Stimulated activated CD8-positive, alpha-beta memory T cell treated with anti-CD3 and anti-CD28 coated beads, Interleukin-15, amount 100 ng/mL, for 4 hours (primary cell): ENCODE data around the gene TESK2.
"Not testable (repeated sequence)": the region's sequence is repeated elsewhere in the genome, so short reads cannot be mapped to it uniquely, and the experiment has no call there.

Experiments
- DNase-seq, 2 donors: peaks; one replicate each; pipeline ENCODE4 v3.0.0-alpha.2; 2020; ENCODE audit warnings: low read depth in 2 of 2

The TESK2 gene

DNA sequence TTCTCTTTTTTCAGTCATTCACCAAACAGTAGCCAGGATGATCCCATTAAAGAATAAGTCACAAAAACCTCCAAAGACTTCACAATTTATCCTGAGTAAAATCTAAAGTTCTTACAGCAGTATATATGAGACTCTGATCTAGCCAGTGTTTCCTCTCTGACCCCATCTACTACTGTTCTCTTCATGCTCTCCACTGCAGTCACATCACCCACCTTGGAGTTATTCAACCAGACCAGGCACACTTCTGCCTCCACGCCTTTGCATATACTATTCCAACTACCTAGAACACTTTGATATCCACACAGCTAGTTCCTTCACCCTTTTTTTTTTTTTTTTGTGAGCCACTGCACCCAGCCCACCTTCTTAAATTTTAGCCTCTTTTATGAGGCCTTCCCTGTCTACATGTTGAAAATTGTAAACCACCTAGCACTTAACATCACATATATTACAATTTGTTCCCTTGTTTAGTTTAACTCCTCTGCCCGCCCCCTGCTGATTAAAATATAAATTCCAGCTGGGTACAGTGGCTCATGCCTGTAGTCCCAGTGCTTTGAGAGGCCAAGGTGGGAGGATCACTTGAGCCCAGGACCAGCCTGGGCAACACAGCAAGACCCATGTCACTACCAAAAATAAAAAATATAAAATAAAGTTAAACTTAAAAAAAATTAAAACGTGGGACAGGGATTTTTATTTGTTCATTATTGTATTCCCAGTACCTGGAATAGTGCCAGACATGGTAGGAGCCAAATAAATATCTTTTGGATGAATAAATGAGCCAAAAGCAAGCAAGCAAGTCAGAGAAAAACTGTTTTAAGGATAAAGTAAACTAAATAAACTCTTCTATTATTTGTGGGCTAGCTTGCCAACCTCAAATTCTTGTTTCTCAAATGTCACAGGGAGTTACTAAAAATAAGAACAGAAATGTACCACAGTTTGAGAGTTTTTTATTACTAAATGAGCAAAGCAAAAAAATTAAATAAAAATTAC, 115.6 kb downstream of the TESK2 start:
- no peak for DNase-seq

DNA sequence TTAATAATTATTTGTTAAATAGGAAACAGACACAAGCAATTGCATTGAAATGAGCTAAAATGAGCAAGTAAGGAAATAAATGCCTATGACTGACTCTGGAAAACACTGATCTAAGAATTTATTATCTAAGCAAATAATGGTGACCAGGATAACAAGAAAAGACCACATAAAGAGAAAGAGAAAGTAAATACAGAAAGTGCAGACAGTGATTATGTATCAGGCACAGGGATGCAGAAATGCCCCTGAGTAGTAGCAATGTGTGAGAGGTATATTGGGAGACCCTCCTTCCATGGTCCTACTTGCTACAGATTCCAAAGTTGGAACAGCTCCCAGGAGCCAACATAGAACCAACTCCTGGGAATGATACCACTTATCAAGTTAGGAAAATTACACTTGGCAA, 117.4 kb downstream of the TESK2 start:
- DNase-seq, result no peak

DNA sequence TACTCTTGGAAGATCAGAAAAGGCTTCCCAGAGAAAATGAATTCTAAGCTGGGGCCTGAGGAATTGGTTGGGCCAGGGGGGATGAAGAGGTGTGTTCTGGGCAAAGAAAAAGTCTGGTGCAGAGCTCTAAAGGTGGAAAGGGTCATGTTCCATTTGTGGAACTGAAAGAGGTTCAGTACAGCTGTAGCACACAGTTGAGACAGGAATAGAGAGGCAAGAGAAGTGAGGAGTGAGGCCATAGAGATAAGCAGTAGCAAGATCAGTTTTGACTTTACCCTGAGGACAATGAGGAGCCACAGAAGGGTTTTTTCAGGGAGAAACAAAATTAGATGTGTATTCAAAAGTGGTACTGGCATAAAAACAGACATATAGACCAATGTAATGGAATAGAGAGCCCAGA, 120.4 kb downstream of the TESK2 start:
- DNase-seq, result no peak

DNA sequence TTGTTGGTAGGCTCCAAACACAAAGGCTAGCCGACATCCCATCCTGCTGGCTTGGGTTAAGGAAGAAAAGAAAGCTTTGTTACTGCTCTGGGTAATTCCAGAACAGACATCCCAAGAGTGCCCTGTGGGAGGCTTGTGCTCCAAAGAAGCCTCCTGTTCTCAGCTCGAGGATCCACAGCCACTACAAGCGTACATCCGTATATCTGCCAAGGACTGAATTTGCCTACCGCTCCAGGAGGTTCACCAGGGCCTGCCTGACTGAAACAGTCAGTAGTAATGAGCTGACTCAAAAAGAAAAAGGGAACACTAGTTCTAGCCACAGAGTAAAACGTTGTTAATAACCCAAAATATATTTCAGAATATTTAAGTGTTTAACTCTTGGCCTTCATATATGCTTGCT, 125.9 kb downstream of the TESK2 start:
- DNase-seq, result no peak

DNA sequence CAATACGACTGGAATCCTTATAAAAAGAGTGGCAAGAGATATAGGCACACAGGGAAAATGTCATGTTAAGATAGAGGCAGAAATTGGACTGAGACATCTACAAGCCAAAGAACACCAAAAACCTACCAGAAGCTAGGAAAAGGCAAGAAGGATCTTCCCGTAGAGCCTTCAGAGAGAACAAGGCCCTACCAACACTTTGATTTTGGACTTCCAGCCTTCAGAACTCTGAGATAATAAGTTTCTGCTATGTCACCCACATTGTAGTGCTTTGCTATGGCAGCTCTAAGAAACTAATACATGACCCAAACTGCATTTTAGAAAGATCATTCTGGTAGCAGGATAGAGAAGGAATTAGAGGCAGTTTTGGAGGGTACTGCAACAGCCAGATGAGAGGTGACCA, 126.7 kb downstream of the TESK2 start:
- no peak for DNase-seq

DNA sequence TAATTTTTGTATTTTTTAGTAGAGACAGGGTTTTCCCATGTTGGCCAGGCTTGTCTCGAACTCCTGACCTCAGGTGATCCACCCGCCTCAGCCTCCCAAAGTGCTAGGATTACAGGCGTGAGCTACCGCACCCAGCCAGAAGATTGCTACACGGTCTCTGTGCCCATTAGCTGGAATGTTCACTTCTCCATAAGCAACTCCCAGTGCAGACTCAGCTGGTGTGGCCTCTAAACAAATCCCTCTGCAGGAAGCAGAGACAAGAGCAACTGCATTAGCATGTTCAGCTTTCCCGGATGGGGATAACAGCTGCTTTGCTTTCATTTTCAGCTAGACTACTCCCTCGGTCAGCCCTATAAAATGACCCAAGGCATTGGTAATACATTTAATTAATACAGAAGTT, 130.0 kb downstream of the TESK2 start:
- not testable (repeated sequence) for DNase-seq

DNA sequence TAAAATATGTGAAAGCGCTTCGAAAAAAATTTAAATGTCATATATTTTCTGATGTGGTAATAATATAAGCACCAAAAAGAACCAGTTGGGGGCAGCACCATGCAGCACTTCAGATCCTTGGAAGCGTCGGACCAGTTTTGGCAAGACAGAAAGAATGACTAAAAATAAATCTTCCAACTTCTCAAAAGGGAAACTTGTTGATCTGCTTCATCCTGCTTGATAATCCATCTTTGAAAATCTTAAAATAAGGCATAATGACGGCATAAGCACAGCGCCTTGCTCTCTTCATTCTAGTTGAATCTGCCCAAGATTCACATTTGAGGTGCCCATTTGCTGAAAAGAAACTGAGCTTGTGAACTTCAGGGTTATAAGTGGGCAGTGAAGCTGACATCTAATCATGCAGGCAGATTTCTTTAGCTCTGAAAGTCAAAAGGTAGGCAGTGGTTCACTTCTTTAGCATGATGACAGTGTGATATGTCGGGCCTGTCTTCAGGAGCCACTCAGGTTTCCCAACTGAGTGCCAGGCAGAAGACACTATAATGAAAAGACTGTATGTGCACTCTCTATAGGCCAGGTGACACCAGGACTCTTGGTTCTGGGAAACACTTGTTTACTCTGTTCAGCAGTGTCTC, 131.0 kb downstream of the TESK2 start:
- DNase-seq, result peak in 1 of 2 donors; percentile 18

DNA sequence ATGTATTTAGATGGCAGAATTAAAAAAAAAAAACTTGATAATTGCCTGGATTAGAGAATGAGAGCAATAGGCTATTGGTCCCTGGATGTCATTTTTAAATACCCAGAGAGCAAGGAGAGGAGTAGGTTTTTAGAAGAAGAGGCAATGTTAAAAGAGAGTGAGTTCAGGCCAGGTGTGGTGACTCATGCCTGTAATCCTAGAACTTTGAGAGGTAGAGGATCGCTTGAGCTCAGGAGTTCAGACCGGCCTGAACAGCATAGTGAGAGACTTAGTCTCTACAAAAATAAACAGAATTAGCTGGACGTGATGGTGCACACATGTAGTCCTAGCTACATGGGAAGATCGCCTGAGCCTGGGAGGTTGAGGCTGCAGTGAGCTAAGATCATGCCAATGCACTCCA, 134.8 kb downstream of the TESK2 start:
- DNase-seq, result no peak

DNA sequence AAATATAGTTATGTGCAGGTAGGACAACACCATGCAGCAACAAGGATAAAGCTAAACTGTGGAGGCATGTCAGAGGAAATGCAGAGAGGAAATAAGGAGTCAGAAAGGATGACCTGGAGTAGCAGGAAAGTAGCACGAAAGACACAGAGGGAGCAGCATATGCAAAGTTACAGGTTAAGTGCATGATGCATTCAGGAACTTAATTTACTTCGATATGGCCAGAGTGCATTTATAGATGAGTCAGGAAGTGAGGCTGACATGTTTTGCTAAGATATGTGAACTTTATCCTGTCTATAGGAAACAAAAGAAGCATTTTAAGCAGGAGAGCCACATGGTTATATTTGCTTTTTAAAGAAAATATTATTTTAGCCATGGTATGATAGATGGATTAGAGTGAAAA, 135.3 kb downstream of the TESK2 start:
- no peak for DNase-seq

DNA sequence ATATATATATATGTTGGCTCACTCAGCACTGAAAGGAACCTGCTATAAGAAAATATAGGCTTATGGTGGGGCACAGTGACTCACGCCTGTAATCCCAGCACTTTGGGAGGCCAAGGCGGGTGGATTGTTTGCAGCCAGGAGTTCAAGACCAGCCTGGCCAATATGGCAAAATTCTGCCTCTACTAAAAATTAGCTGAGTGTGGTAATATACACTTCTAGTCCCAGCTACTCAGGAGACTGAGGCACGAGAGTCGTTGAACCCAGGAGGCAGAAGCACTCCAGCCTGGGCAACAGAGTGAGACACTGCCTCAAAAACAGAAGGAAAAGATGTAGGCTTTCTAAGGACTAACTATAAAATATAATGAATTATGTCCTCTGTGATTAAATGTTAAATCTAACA, 136.1 kb downstream of the TESK2 start:
- no peak for DNase-seq

DNA sequence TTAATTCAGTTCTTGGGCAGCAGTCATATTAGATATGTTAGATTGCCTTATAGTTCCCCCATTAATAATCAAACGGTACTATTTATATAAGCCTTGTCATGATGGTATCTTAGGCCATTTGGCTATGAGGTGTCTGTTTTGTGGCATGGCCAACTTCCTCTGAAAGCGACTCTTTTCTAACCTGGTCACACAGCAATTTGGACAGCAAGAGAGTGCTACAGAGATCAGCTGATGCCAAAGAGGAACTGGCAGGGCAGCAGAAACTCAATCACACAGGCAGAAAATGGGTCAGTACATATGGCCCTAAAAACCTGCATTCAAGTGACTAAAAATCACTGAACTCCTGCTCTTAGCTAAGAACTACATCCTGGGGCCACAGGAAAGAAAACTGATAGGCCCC, 137.3 kb downstream of the TESK2 start:
- DNase-seq, result no peak

DNA sequence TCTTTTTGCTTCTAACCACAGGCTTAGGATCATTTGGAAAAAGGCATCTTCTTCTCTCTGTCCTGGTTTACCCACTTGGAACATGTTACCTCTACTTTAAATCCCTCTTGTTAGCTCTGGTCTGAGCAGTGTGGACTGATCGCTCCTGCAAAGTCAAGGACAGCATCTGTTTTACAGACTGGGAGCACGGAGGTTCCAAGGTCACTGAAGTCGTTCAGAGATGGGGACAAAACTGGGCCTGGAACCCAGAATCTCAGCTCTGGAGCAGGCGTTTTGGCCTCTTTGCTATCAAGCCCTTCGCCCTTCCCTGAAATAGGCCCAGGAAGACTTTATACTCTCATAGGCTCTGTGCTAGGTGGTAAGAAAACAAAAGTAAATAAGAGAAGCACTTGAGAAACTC, 139.5 kb downstream of the TESK2 start:
- DNase-seq, result no peak

DNA sequence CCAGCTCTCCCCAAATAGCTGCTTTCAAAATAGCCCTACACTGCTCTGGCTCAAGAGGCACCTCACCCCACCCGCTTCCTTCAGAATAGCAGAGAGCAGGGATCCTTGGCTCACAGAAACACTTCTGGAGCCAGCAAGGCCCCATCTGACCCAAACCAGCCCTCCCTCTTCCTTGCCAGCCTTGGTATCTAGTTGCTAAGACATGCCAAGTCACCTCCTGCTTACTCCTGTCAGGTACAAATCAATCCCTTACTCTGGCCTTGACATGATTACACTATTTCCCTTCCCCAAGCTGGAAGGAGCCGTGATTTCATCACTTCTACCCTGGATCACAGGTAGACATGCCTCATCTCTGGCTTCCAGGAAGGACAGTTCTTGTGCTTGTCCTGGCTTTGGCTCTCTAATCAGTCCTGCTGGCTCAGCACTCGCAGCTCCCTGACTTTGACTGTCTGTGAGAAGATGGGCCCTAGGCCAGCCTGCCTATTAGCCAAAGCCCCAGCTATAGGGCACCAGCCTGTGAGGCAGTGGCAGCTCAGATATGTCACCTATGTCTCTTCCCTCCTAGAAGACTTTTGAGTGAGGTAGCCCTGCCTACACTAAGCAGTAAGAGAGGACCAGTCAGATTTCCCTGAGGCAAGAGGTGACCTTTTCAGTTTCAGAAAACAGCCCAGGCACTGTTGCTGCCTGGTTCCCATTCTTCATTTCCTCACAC, 141.8 kb downstream of the TESK2 start:
- DNase-seq, result no peak

DNA sequence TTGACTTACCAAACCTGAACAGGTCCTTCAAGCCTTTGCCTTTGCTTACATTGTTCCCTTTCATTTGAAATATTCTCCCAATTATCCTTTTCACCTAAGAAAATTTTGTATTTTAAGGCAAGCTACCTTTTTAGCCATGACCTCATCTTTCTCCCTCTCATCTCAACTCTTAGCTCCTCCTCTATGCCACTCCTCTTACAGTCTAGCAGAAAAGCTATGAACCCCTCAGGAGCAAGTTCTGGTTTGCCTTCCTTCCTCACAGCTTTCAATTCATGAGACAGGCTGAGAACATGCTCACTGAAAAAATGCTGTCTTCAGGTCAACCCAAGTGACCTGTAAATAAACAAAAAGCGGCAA, 142.4 kb downstream of the TESK2 start:
- DNase-seq, result no peak

DNA sequence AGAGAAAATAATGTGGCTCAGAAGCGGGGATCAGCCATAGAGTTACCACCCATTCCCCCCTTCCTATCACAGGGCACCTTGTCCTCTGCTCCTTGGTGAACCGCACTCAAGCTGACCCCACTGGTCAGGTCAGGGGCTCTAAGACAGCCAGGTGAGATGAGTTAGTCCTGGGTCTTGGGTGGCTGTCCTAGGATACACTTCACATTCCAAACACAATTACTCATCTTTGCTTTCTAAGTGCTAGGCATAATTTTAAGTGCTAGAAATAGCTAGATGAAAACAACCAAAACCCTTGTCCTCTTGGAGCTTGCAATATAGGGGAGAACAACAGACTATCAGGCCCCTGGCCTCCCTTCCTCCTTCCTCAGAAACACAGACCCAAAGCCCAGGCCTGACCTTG, 142.9 kb downstream of the TESK2 start:
- no peak for DNase-seq

DNA sequence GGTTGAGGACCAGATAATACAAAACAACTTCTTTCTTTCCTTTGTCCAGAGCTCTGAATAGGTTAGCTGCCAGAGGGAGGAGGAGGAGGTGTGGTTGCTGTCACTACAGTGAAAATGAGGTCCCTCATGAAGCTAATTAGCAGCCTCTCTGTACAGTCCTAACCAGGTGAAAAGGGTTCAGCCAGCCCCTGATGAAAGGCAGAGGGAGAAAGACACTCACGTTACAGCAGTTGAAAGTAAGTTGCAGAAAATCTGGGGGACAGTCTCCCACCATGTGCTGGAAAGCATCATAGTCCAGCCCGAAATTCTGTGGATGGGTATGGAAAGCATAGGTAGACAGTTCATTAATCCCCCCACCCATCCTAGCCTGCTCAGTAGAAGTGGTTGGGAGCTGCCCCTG, 144.5 kb downstream of the TESK2 start:
- DNase-seq, result no peak

DNA sequence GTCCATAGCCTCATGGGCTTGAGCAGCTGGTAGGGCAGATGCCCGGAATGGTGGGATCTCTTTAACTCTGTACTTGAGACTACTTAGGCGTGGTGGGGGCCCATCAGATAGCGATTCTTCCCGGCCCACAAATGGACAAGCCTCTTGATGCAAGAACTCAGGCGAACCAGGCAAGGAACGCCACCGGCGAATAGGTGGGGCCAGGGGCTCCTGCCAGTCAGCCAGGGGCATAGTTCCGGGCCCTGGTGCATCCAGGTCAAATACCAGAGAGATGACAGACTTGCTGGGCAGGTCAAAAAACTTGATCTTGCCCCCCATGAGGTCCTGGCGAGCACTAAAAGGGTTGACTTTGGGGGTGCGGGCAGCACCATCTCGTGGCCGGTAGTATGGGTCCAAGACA, 145.9 kb downstream of the TESK2 start:
- DNase-seq, result no peak

DNA sequence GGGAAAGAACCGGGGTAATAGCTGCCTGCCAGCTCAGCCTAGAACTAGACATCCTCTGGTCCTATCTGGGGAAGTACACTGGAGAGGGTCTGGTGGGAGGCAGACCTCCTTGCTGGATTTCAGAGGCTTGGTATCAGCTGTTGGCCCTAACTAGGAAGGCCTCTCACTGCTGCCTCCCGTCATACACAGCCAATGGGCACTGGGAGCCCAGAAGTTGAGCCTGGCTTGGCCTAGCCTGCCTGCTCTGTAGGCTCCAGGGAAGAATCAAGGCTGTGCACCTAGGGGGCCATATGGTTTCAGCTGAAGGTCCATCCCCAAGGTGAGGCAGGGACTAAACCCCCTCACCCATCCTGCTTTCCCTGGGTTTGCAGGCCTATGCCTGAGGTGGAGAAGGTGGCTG, 146.5 kb downstream of the TESK2 start:
- DNase-seq, result no peak

DNA sequence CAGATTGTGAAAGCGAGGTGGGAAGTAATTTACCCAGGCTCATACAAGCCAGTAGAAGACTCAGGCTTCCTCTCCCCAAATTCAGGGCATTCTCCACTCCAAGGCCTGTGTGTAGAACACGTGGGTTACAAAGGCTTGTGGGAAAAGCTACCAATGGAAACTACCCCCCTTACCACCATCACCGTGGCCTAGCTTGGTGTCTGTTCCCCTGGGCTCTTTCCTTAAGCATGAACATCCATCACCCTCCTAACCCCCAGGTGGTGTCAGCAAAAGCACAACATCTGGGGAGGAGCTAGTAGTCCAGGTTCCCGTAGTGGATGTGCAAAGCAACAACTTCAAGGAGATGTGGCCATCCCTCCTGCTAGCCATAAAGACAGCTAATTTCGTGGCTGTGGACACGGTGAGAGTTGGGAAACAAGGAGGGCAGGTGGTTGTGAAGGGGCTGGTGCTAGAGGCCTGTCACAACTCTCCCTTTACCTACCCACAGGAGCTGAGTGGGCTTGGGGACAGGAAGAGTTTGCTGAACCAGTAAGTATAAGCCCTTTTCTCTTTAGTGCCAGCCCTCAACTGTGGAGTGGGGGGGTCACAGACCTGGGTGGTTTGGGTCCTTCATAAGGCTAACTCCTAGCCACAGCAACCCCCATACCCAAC, 150.0 kb downstream of the TESK2 start:
- DNase-seq, result no peak

DNA sequence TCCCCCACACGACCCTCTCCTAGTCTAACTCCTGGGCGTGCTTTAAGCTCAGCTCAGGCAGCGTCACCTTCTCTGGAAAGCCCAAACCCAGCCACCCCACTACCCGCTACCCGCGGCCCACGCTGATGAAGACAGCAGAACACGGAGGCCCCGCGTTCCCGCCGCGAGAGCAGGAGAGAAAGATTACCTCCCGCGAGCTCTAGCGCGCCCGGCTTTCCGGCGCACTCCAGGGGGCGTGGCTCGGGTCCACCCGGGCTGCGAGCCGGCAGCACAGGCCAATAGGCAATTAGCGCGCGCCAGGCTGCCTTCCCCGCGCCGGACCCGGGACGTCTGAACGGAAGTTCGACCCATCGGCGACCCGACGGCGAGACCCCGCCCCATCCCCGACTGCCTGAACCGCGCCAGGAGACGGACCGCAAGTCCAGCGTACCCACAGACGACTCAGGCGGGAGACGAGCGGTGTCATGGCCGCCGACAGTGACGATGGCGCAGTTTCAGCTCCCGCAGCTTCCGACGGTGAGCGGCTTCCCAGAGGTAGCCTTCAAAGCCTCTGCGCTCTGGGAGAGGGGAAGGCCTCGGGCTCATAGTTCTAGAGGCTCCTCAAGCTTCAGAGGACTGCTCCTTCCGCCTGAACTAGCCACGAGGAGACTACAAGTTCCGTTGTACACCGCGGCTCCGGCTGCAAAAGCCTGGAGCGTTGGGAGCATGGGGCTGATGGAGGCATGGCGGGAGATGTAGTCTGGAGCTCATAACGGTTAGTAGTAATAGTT, 151.0 kb downstream of the TESK2 start, which contains the start of the genes MUTYH and TOE1:
Gene MUTYH (minus strand): TSS at position 652 of the 770 bp plus-strand sequence. CDS start 5,935 bp downstream, outside the sequence.
Gene TOE1 (plus strand): TSS at position 382 of the 770 bp plus-strand sequence. CDS start 83 bp downstream, at position 465.
- peak; percentile 86 for DNase-seq
